ENCODE measurements around the gene CDK5. TPM values are rescaled to one million over a fixed set of nuclear protein-coding genes. Genes with fewer than 3 reads are reported as not detected.

CDK5 gene
- polyA plus RNA-seq, 1 donor (not counting 4 experiments of a cell fraction or from before 2014, with no cell fraction given): 19.3 TPM

- H4K20me1 ChIP-seq (ENCODE audit: control insufficient read depth, extremely low read depth, insufficient read depth, low read length): no peaks in the 10 kb centered on the region
- no peaks in the 10 kb centered on the region for H3K9me3 ChIP-seq (ENCODE audit: control insufficient read depth, low read depth, low read length)
- no peak overlapping the region for H3K9ac ChIP-seq (ENCODE audit: control insufficient read depth, extremely low read depth, insufficient read depth, low read length)
- dilution Hi-C loops (cut with MboI; ENCODE audit: extremely low pct_ligation_motif_present, low sequenced_read_pairs): no loop called here
- TF ChIP-seq EZH2 (IDR thresholded peaks at IDR 0.05; ENCODE audit: low read length): no peak
- peaks cover 21% of the 10 kb centered on the region for H3K27me3 ChIP-seq (ENCODE audit: control insufficient read depth, extremely low read depth, insufficient read depth, low read length)
- H3K36me3 ChIP-seq (ENCODE audit: control insufficient read depth in 2 of 2, extremely low read depth in 1 of 2, insufficient read depth in 2 of 2, low read length in 2 of 2): no peaks in the 10 kb centered on the region
- no peak overlapping the region for H3K27ac ChIP-seq (ENCODE audit: control insufficient read depth, insufficient read depth, low read length)
- FAIRE-seq (no peak), DNase-seq (ENCODE audit: low read depth, low spot score) (no peak)
- H3K4me3 ChIP-seq (ENCODE audit: control insufficient read depth in 2 of 3, extremely low read depth in 1 of 3, insufficient read depth in 2 of 3, low read depth in 1 of 3, low read length in 3 of 3): no peak overlapping the region
- no peak overlapping the region for H2AFZ ChIP-seq (ENCODE audit: control insufficient read depth, low read length)
- no peaks in the 10 kb centered on the region for H3K79me2 ChIP-seq (ENCODE audit: control insufficient read depth, insufficient read depth, low read length)
- no peaks in the 10 kb centered on the region for H3K9me1 ChIP-seq (ENCODE audit: control insufficient read depth, extremely low read depth, insufficient read depth, low read length)
- H3K4me1 ChIP-seq (ENCODE audit: control insufficient read depth, extremely low read depth, insufficient read depth, low read length): peaks cover 8% of the 10 kb centered on the region
- no peak overlapping the region for H3K4me2 ChIP-seq (ENCODE audit: control insufficient read depth, extremely low read depth, insufficient read depth, low read depth, low read length)
These were observed 51.0 kb downstream of the CDK5 start for GRCh38 chr7:151006590-151007300.

GRCh38 chr7:151005566-151005965 lies 52.1 kb downstream of the CDK5 start:
- no peak for TF ChIP-seq CTCF (optimal IDR thresholded peaks at IDR 0.05 in 1 of 3, IDR thresholded peaks at IDR 0.05 in 1 of 3, conservative IDR thresholded peaks at IDR 0.05 in 1 of 3; ENCODE audit: extremely low read depth in 1 of 3, insufficient read depth in 2 of 3, low read length in 3 of 3)
- no peak for TF ChIP-seq EZH2 (IDR thresholded peaks at IDR 0.05; ENCODE audit: low read length)
- H3K27me3 ChIP-seq (ENCODE audit: control insufficient read depth, extremely low read depth, insufficient read depth, low read length): peaks cover 13% of the 10 kb centered on the region
- FAIRE-seq (no peak), DNase-seq (ENCODE audit: low read depth, low spot score) (no peak)
- H3K9ac ChIP-seq (ENCODE audit: control insufficient read depth, extremely low read depth, insufficient read depth, low read length): no peak overlapping the region
- H2AFZ ChIP-seq (ENCODE audit: control insufficient read depth, low read length): no peak overlapping the region
- H3K79me2 ChIP-seq (ENCODE audit: control insufficient read depth, insufficient read depth, low read length): no peaks in the 10 kb centered on the region
- no peak overlapping the region for H3K4me2 ChIP-seq (ENCODE audit: control insufficient read depth, extremely low read depth, insufficient read depth, low read depth, low read length)
- H4K20me1 ChIP-seq (ENCODE audit: control insufficient read depth, extremely low read depth, insufficient read depth, low read length): no peaks in the 10 kb centered on the region
- no peaks in the 10 kb centered on the region for H3K9me3 ChIP-seq (ENCODE audit: control insufficient read depth, low read depth, low read length)
- H3K4me1 ChIP-seq (ENCODE audit: control insufficient read depth, extremely low read depth, insufficient read depth, low read length): peaks cover 7% of the 10 kb centered on the region
- H3K9me1 ChIP-seq (ENCODE audit: control insufficient read depth, extremely low read depth, insufficient read depth, low read length): no peaks in the 10 kb centered on the region
- H3K36me3 ChIP-seq (ENCODE audit: control insufficient read depth in 2 of 2, extremely low read depth in 1 of 2, insufficient read depth in 2 of 2, low read length in 2 of 2): no peaks in the 10 kb centered on the region
- no peak overlapping the region for H3K27ac ChIP-seq (ENCODE audit: control insufficient read depth, insufficient read depth, low read length)
- H3K4me3 ChIP-seq (ENCODE audit: control insufficient read depth in 2 of 3, extremely low read depth in 1 of 3, insufficient read depth in 2 of 3, low read depth in 1 of 3, low read length in 3 of 3): no peak overlapping the region
- dilution Hi-C loops (cut with MboI; ENCODE audit: extremely low pct_ligation_motif_present, low sequenced_read_pairs): no loop called here

Other genes with a start within 250 kb of the CDK5 start
- not detected in 3 replicates for gene AOC1, start 205.4 kb downstream of the CDK5 start, polyA plus RNA-seq
- gene KCNH2, start 79.6 kb downstream of the CDK5 start, polyA plus RNA-seq: 0.03 TPM in 1 of 3 replicates, not detected in the others
- gene NOS3, start 66.9 kb downstream of the CDK5 start, polyA plus RNA-seq: 0.77 to 1.2 TPM (median 0.95 TPM) in 3 replicates
- gene ATG9B, start 33.4 kb downstream of the CDK5 start, polyA plus RNA-seq: 0.12 to 0.21 TPM (median 0.19 TPM) in 3 replicates
- gene ABCB8, start 29.4 kb downstream of the CDK5 start, polyA plus RNA-seq: 15.5 to 25.2 TPM (median 24.6 TPM) in 3 replicates
- gene ASIC3, start 9.4 kb downstream of the CDK5 start, polyA plus RNA-seq: 0.24 to 0.97 TPM (median 0.35 TPM) in 3 replicates
- 33.8 to 49.5 TPM (median 45.7 TPM) in 3 replicates for gene SLC4A2, start 1.7 kb upstream of the CDK5 start, polyA plus RNA-seq
- gene FASTK, start 22.9 kb upstream of the CDK5 start, polyA plus RNA-seq: 27.2 to 39.3 TPM (median 31.4 TPM) in 3 replicates
- 12.2 to 22.3 TPM (median 14.6 TPM) in 3 replicates for gene TMUB1, start 25.6 kb upstream of the CDK5 start, polyA plus RNA-seq
- gene AGAP3, start 28.6 kb upstream of the CDK5 start, polyA plus RNA-seq: 64.3 to 96.7 TPM (median 83.2 TPM) in 3 replicates
- gene GBX1, start 109.8 kb upstream of the CDK5 start, polyA plus RNA-seq: not detected in 3 replicates
- not detected in 3 replicates for gene ASB10, start 129.4 kb upstream of the CDK5 start, polyA plus RNA-seq
- gene H2BK1, start 152.6 kb upstream of the CDK5 start, polyA plus RNA-seq: not detected in 3 replicates
- gene ABCF2, start 169.3 kb upstream of the CDK5 start, polyA plus RNA-seq: 33.3 to 68.6 TPM (median 43.6 TPM) in 3 replicates
- gene CHPF2, start 174.6 kb upstream of the CDK5 start, polyA plus RNA-seq: 16.2 to 33.0 TPM (median 26.0 TPM) in 3 replicates
- 3.0 to 6.0 TPM (median 3.1 TPM) in 3 replicates for gene SMARCD3, start 190.8 kb upstream of the CDK5 start, polyA plus RNA-seq

Data from keratinocyte (primary cell).